DMS114 treated with DMSO at 0.1 percent for 48 hours (cell line): ENCODE results near the gene ABCA10.
"Not testable (repeated sequence)": the region's sequence is repeated elsewhere in the genome, so short reads cannot be mapped to it uniquely, and the experiment has no call there.

Experiments
- DNase-seq: peaks from one replicate; lab custom pipeline; 2025; ENCODE audit not compliant: unreplicated experiment; lab: John Stamatoyannopoulos, UW

The ABCA10 gene

GRCh38 chr17:69168642-69169041, 60.0 kb downstream of the ABCA10 start:
- not testable (repeated sequence) for DNase-seq

GRCh38 chr17:69166957-69167356, 61.7 kb downstream of the ABCA10 start:
- DNase-seq, result no peak

- DNase-seq, result no peak
Measured at GRCh38 chr17:69164206-69164605, 64.4 kb downstream of the ABCA10 start.

- DNase-seq, result no peak
Measured at GRCh38 chr17:69159418-69159817, 69.2 kb downstream of the ABCA10 start.

GRCh38 chr17:69154267-69154666, 74.4 kb downstream of the ABCA10 start:
- DNase-seq, result no peak

GRCh38 chr17:69150333-69150732, 78.3 kb downstream of the ABCA10 start:
- DNase-seq, result no peak

GRCh38 chr17:69147460-69147859, 81.2 kb downstream of the ABCA10 start:
- DNase-seq, result no peak

- DNase-seq, result no peak
Measured at GRCh38 chr17:69144331-69145255, 84.0 kb downstream of the ABCA10 start.

- DNase-seq, result no peak
Measured at GRCh38 chr17:69143683-69144231, 84.9 kb downstream of the ABCA10 start.

GRCh38 chr17:69143151-69143550, 85.5 kb downstream of the ABCA10 start:
- DNase-seq, result no peak

GRCh38 chr17:69142175-69142802, 86.3 kb downstream of the ABCA10 start:
- no peak for DNase-seq

GRCh38 chr17:69141431-69142174, 87.0 kb downstream of the ABCA10 start, which contains the start of gene ABCA6:
Gene ABCA6, minus strand, starts transcription at chr17:69141895. Its CDS starts 1,192 bp downstream, at chr17:69140703.
- no peak for DNase-seq

- no peak for DNase-seq
Measured at GRCh38 chr17:69134112-69134511, 94.5 kb downstream of the ABCA10 start.

GRCh38 chr17:69130627-69131296, 97.9 kb downstream of the ABCA10 start:
- no peak for DNase-seq

GRCh38 chr17:69123626-69124025, 105.0 kb downstream of the ABCA10 start:
- no peak for DNase-seq

GRCh38 chr17:69122065-69122464, 106.6 kb downstream of the ABCA10 start:
- no peak for DNase-seq

- DNase-seq, result no peak
Measured at GRCh38 chr17:69117855-69118784, 110.5 kb downstream of the ABCA10 start.

GRCh38 chr17:69111794-69112193, 116.8 kb downstream of the ABCA10 start:
- DNase-seq, result no peak

GRCh38 chr17:69105907-69106730, 122.5 kb downstream of the ABCA10 start:
- DNase-seq, result no peak
